Measurements from ENCODE around the gene CCDC33. TPM values are rescaled to one million over a fixed set of nuclear protein-coding genes. Genes with fewer than 3 reads are reported as not detected.
A peak's percentile ranks its signal among the peaks of the same experiment; 100 is the strongest.

The CCDC33 gene
- total RNA-seq, 1 experiment from 2014 or later: 0.15 TPM

DNA sequence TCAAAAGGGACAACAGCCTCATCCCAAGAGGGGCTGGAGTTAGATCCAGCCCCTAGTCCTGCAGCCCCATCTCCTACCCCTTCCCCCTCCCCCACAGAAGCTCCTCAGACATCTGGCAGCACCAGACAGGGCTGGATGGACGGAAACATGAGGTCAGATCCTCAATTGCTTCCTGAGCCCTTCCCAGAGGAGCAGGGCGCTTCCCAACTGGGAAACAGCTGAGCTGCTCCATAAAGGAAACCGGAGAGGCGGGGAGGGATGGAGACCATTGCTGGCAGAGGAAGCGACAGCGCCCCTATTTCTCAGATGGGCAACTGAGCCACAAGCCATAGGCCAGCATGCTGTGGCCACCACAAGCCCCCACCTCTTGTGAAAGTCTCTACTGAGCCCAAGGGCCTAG, 149.6 kb downstream of the CCDC33 start:
- DNase-seq (ENCODE audit: low read depth, low spot score) (no peak), ATAC-seq (no peak)
- H3K4me2 ChIP-seq (ENCODE audit: low read length): peak overlapping the region; percentile 46
- no peaks in the 10 kb centered on the region for H3K27me3 ChIP-seq (ENCODE audit: insufficient read depth, low read length)
- CTCF ChIA-PET: interaction anchor here (0.7 to 1.1 kb wide), 2 partner anchors 52 to 56 kb away, joined by 3 to 4 read pairs; no protein-coding TSS in a partner anchor
- no peaks in the 10 kb centered on the region for H3K36me3 ChIP-seq (ENCODE audit: control insufficient read depth in 1 of 2, insufficient read depth in 2 of 2, low read length in 2 of 2)
- RAD21 ChIA-PET (ENCODE audit: low non-redundant PET in 1 of 2, low total read pairs in 2 of 2, uncharacterized antibody in 2 of 2, unreplicated experiment in 2 of 2): interaction anchor here in 1 of 2 experiments (0.8 kb wide), 1 partner anchor 53 kb away, joined by 3 read pairs; no protein-coding TSS in a partner anchor
- H3K4me3 ChIP-seq (replicated peaks in 1 of 2; ENCODE audit: low read depth in 1 of 2, low read length in 2 of 2): no peak overlapping the region
- H3K79me2 ChIP-seq (ENCODE audit: insufficient read depth, low read length): no peaks in the 10 kb centered on the region
- TF ChIP-seq, protein P1, sequence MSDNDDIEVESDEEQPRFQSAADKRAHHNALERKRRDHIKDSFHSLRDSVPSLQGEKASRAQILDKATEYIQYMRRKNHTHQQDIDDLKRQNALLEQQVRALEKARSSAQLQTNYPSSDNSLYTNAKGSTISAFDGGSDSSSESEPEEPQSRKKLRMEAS (IDR thresholded peaks at IDR 0.05): no peak
- TF ChIP-seq SP1 (IDR thresholded peaks at IDR 0.05; ENCODE audit: low read depth): no peak
- TF ChIP-seq ELF1 (IDR thresholded peaks at IDR 0.05; ENCODE audit: borderline replicate concordance, low read depth): no peak
- no peak for TF ChIP-seq CBX3 (IDR thresholded peaks at IDR 0.05; ENCODE audit: low read depth)
- no peak for TF ChIP-seq TCF7L2 (IDR thresholded peaks at IDR 0.05; ENCODE audit: borderline replicate concordance, extremely low read depth, insufficient read depth, insufficient read length)
- TF ChIP-seq, protein P2, sequence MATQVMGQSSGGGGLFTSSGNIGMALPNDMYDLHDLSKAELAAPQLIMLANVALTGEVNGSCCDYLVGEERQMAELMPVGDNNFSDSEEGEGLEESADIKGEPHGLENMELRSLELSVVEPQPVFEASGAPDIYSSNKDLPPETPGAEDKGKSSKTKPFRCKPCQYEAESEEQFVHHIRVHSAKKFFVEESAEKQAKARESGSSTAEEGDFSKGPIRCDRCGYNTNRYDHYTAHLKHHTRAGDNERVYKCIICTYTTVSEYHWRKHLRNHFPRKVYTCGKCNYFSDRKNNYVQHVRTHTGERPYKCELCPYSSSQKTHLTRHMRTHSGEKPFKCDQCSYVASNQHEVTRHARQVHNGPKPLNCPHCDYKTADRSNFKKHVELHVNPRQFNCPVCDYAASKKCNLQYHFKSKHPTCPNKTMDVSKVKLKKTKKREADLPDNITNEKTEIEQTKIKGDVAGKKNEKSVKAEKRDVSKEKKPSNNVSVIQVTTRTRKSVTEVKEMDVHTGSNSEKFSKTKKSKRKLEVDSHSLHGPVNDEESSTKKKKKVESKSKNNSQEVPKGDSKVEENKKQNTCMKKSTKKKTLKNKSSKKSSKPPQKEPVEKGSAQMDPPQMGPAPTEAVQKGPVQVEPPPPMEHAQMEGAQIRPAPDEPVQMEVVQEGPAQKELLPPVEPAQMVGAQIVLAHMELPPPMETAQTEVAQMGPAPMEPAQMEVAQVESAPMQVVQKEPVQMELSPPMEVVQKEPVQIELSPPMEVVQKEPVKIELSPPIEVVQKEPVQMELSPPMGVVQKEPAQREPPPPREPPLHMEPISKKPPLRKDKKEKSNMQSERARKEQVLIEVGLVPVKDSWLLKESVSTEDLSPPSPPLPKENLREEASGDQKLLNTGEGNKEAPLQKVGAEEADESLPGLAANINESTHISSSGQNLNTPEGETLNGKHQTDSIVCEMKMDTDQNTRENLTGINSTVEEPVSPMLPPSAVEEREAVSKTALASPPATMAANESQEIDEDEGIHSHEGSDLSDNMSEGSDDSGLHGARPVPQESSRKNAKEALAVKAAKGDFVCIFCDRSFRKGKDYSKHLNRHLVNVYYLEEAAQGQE (IDR thresholded peaks at IDR 0.05; ENCODE audit: low read depth): no peak
- TF ChIP-seq, protein P3, sequence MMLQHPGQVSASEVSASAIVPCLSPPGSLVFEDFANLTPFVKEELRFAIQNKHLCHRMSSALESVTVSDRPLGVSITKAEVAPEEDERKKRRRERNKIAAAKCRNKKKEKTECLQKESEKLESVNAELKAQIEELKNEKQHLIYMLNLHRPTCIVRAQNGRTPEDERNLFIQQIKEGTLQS (IDR thresholded peaks at IDR 0.05): no peak
- TF ChIP-seq EZH2phosphoT487 (IDR thresholded peaks at IDR 0.05; ENCODE audit: borderline replicate concordance): no peak
- TF ChIP-seq RAD21 (IDR thresholded peaks at IDR 0.05; ENCODE audit: low read depth): no peak
- TF ChIP-seq SIN3A (IDR thresholded peaks at IDR 0.05; ENCODE audit: low read depth): no peak
- TF ChIP-seq, protein P4, sequence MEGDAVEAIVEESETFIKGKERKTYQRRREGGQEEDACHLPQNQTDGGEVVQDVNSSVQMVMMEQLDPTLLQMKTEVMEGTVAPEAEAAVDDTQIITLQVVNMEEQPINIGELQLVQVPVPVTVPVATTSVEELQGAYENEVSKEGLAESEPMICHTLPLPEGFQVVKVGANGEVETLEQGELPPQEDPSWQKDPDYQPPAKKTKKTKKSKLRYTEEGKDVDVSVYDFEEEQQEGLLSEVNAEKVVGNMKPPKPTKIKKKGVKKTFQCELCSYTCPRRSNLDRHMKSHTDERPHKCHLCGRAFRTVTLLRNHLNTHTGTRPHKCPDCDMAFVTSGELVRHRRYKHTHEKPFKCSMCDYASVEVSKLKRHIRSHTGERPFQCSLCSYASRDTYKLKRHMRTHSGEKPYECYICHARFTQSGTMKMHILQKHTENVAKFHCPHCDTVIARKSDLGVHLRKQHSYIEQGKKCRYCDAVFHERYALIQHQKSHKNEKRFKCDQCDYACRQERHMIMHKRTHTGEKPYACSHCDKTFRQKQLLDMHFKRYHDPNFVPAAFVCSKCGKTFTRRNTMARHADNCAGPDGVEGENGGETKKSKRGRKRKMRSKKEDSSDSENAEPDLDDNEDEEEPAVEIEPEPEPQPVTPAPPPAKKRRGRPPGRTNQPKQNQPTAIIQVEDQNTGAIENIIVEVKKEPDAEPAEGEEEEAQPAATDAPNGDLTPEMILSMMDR (IDR thresholded peaks at IDR 0.05 in 2 of 3, conservative IDR thresholded peaks at IDR 0.05 in 1 of 3; ENCODE audit: borderline replicate concordance in 1 of 3, insufficient read depth in 1 of 3, low read depth in 2 of 3, low read length in 2 of 3): no peak
- no peak for TF ChIP-seq EZH2 (IDR thresholded peaks at IDR 0.05)
- no peak for TF ChIP-seq EGR1 (IDR thresholded peaks at IDR 0.05; ENCODE audit: low read depth)
- TF ChIP-seq SRF (IDR thresholded peaks at IDR 0.05; ENCODE audit: low read depth): no peak
- POLR2A ChIA-PET: interaction anchor here (0.7 to 2.8 kb wide), 4 partner anchors 10 to 462 kb away, joined by 3 to 24 read pairs (median 6); no protein-coding TSS in a partner anchor
- H4K20me1 ChIP-seq (ENCODE audit: insufficient read depth): no peaks in the 10 kb centered on the region
- peak overlapping the region; percentile 28 for H3K9ac ChIP-seq (ENCODE audit: low read length)
- peaks cover 22 to 93% of the 10 kb centered on the region in 2 experiments for H3K4me1 ChIP-seq (ENCODE audit: control insufficient read depth in 1 of 2, insufficient read depth in 2 of 2, low read length in 2 of 2)
- no peaks in the 10 kb centered on the region for H3K9me2 ChIP-seq (ENCODE audit: insufficient read depth)
- H3K27ac ChIP-seq (ENCODE audit: low read depth, low read length): no peak overlapping the region
- no peak overlapping the region for H2AFZ ChIP-seq (ENCODE audit: low read depth, low read length, poor library complexity, severe bottlenecking)
- intact Hi-C loops (cut with micrococcal nuclease): no loop called here
- H3K9me3 ChIP-seq (ENCODE audit: control insufficient read depth in 1 of 2, insufficient read depth in 1 of 2, low read depth in 1 of 2, low read length in 2 of 2): no peaks in the 10 kb centered on the region
- no TSS peak for BruUV-seq (replicated peaks)

Measured in HCT116 (cell line).